ENCODE measurements around the gene MIEN1.
"Not testable (repeated sequence)": the region's sequence is repeated elsewhere in the genome, so short reads cannot be mapped to it uniquely, and the experiment has no call there.

Gene MIEN1

DNA sequence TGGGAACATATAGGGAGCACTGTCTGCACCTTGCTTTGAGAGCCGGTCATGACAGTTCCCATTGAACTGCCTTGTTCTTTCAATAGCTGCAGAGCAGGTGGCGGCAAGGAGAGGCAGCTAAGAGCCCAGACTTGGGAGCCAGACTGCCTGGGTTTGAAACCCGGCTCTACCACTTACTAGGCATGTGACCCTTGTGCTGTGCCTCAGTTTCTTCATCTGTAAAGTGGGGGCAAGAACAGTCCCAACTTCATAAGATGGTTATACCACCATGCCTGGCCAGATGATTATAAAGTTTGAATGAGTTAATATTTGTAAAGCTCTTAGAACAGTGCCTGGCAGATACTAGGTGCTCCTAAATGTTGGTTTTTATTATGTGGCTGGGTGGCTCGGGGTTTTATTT, 16.1 kb downstream of the MIEN1 start:
- no peak for DNase-seq

DNA sequence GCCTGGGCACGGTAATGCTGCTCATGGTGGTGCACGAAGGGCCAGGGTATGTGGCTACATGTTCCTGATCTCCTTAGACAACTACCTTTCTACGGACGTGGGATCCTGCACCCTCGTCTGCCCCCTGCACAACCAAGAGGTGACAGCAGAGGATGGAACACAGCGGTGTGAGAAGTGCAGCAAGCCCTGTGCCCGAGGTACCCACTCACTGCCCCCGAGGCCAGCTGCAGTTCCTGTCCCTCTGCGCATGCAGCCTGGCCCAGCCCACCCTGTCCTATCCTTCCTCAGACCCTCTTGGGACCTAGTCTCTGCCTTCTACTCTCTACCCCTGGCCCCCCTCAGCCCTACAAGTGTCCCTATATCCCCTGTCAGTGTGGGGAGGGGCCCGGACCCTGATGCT, 18.5 kb downstream of the MIEN1 start:
- DNase-seq: no peak

- DNase-seq: not testable (repeated sequence)
Observed at GRCh38 chr17:39711071-39711470, 19.3 kb downstream of the MIEN1 start.

GRCh38 chr17:39709998-39710964, 20.1 kb downstream of the MIEN1 start:
- no peak for DNase-seq

DNA sequence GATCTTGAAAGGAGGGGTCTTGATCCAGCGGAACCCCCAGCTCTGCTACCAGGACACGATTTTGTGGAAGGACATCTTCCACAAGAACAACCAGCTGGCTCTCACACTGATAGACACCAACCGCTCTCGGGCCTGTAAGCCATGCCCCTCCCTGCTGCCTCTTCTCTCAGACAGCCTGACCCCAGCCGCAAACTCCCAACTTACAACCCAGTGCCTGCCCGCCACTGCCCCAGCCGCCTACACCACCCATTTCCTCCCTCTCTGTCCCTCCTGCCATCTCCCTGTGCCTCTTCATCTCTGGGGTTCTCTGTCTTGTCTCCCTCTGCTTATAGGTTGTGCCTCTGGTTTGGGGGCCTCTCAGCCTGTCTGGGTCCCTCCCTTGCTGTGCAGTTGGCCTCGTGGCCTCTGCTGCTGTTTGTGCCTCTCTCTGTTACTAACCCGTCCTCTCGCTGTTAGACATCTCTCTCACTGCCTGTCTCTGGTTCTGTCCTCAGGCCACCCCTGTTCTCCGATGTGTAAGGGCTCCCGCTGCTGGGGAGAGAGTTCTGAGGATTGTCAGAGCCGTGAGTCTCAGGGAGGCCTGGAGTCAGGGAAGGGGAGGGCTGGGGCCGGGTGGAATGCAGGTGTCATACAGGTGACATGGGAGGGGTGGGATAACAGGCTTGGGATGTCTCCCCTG, 20.9 kb downstream of the MIEN1 start:
- DNase-seq: no peak

DNA sequence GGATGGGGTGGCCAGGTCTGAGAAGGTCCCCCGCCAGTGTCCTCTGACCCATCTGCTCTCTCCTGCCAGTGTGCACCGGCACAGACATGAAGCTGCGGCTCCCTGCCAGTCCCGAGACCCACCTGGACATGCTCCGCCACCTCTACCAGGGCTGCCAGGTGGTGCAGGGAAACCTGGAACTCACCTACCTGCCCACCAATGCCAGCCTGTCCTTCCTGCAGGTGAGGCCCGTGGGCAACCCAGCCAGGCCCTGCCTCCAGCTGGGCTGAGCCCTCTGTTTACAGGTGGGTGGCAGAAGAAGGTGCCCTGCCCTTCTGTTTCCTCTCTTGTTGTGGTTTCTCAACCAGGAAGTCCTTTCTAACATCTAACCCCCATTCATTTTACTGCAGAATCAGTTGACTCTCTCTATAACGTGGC, 23.4 kb downstream of the MIEN1 start:
- peak; percentile 39 for DNase-seq

GRCh38 chr17:39706383-39706782, 23.9 kb downstream of the MIEN1 start:
- DNase-seq: no peak

DNA sequence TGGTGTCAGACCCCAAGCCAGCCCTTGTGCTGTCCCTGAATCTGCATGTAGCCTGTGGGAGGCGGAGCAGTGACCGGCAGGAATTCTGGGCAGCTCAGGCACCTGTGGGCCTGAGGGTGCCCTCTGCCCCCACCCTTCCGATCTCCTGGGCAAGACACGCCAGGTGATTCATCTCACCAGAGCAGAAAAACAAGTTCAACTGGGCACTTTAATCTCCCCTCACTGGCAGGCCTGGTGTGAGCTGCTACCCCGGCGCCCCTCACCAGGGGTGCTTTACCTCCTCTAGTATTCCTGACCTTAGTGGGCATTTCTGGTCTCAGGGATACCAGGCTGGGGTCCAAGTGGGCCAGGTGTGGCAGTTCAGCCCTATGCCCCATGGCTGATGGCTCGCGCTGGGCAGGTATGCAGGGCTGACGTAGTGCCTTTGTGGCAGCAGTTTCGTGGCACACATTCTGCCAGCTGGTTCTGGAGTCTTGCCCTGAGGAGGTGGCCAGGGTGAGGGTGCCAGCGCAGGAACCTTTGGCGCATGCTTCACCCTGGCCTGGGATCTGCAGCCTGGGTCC, 24.5 kb downstream of the MIEN1 start:
- no peak for DNase-seq

GRCh38 chr17:39704821-39705551, 25.3 kb downstream of the MIEN1 start:
- no peak for DNase-seq

DNA sequence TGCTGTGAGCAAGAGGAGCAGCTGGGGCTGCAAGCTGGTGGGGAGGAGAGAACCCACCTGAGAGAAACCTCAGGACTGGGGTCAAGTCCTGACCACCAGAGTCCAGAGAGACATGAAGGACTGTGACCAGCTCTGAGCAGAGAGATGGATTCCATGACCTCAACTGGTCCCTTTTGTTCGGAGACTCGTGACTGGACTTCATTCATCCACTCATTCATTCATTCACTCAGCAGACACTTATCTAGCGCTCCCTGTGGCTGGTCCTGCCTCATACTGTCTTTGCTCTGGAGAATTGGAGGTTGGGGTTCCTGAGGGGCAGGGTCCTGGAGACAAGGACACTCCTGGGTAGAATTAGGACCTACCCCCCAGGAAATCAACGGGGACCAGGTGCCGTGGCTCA, 26.4 kb downstream of the MIEN1 start:
- DNase-seq: no peak

- no peak for DNase-seq
Observed at GRCh38 chr17:39702901-39703893, 27.1 kb downstream of the MIEN1 start.

DNA sequence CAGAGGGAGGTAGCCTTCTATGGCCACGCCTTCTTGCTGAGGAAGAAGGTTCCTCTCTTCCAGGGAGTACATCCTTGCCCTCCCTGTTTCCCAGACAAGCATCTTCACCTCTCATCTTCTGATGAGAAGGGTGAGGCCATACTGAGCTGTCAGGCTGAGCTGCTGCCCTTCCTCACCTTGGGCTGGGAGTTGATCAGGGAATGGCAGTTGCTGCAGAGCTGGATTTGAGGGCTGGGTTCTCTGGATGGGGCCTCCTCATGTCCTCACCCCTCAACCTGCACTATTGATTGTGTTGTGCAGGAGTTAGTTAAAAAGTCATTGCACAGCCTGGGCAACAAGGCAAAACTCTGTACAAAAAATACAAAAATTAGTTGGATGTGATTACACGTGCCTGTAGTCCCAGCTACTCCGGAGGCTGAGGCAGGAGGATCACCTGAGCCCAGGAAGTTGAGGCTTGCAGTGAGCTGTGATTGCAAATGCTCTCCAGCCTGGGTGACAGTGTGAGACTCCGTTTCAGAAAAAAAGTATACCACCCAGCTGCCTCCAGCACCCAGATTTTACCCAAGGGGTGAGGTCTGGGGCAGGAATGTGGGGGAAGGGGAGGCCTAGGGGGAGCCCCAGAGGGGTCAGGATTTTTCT, 28.4 kb downstream of the MIEN1 start:
- DNase-seq: no peak

DNA sequence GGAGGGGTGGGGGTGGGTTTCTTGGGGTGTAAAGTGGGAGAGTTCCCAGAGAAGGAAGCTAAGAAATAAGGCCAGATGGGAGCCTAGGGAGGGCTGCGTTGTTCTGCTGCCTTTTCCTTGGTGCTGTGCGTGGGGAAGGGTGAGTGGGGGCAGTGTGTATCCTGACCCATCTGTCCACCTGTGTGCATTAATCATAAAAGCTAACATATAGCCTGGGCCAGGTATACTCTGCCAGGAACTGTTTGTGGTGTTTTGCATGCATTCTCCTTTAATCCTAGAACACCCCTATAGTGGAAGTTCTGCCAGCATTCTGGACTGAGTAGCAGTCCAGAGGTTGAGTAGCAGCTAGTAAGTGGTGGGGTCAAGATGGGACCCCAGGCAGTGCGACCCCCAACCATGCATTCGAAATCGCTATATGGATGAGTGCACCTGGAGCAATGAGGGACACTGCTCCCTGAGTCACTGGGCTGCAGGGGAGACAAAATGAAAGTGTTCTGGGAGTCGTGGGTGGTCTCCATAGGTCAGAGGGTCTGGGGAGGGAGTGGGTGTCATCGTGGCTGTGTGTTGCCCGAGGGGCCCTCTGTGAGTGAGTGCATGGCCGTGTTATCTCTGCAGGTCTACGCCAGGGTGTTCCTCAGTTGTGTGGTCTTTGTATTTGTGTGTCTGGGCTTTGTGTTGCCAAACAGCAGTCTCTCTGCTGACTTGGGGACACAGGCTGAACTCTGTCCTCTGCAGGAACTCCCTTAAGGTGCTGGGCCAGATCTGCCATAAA, 29.1 kb downstream of the MIEN1 start:
- DNase-seq: no peak

DNA sequence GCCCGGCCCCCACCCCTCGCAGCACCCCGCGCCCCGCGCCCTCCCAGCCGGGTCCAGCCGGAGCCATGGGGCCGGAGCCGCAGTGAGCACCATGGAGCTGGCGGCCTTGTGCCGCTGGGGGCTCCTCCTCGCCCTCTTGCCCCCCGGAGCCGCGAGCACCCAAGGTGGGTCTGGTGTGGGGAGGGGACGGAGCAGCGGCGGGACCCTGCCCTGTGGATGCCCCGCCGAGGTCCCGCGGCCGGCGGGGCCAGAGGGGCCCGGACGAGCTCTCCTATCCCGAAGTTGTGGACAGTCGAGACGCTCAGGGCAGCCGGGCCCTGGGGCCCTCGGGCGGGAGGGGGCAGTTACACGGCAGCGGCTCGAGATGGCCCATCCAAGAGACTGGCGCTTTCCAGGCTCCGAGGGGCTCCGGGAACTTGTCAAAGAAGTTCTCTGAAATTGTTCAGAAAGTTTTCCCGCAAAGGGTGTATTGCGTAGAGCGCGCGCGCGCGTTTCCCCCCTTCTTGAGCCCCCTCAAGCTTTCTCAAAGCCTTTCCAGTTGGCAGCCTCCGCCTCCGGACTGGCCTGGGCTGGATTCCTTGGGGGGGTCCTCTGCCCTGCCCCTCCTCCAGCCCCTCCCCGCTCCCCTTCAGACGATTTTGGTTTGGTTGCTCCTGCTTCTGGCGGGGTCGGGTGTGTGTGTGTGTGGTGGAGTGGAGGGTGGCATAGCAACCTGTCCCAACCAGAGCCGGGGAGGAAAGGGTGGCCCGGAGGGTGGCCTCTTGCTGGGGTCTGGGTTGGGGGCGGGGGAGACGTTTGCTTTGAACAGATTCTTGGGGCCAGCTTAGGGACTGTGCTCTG, 30.0 kb downstream of the MIEN1 start:
- DNase-seq: no peak

DNA sequence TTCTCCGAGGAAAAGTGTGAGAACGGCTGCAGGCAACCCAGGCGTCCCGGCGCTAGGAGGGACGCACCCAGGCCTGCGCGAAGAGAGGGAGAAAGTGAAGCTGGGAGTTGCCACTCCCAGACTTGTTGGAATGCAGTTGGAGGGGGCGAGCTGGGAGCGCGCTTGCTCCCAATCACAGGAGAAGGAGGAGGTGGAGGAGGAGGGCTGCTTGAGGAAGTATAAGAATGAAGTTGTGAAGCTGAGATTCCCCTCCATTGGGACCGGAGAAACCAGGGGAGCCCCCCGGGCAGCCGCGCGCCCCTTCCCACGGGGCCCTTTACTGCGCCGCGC, 30.5 kb downstream of the MIEN1 start, which contains the start of gene ERBB2:
Gene ERBB2, plus strand, starts transcription at position 247 of the 330 bp plus-strand sequence. CDS start 175 bp downstream, outside the sequence.
- DNase-seq: no peak

- not testable (repeated sequence) for DNase-seq
Observed at GRCh38 chr17:39699157-39699817, 31.0 kb downstream of the MIEN1 start.

GRCh38 chr17:39697961-39698360, 32.4 kb downstream of the MIEN1 start:
- no peak for DNase-seq

- no peak for DNase-seq
Observed at GRCh38 chr17:39696731-39697130, 33.6 kb downstream of the MIEN1 start.

DNA sequence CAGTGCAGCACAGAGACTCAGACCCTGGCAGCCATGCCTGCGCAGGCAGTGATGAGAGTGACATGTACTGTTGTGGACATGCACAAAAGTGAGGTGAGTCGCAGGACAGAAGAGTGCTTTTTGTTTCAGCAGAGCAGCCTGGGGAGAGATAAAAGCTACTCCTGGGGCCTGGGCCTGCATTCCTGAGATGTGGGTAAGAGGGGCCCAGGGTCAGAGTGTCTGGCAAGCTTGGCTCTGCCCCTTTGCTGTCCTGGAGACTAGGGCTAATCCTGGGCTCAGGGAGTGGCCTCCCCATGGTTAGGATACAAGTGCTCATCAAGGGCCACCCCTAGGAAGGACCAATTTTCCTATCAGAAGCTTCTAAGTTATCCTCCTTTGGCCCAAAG, 35.2 kb downstream of the MIEN1 start:
- no peak for DNase-seq

Data from CD4-positive, alpha-beta T cell treated with Interleukin-17A for 1 hour (primary cell).